ENCODE measurements around the gene KCNG4.

GRCh38 chr16:84194018-84194417 lies 45.8 kb downstream of the KCNG4 start:
- TF ChIP-seq POLR2A (IDR thresholded peaks at IDR 0.05), result no peak
- TF ChIP-seq CTCF (IDR thresholded peaks at IDR 0.05), result no peak
